ENCODE measurements around the gene ADAMTS14. TPM values are rescaled to one million over a fixed set of nuclear protein-coding genes. Genes with fewer than 3 reads are reported as not detected.

The ADAMTS14 gene, protein sequence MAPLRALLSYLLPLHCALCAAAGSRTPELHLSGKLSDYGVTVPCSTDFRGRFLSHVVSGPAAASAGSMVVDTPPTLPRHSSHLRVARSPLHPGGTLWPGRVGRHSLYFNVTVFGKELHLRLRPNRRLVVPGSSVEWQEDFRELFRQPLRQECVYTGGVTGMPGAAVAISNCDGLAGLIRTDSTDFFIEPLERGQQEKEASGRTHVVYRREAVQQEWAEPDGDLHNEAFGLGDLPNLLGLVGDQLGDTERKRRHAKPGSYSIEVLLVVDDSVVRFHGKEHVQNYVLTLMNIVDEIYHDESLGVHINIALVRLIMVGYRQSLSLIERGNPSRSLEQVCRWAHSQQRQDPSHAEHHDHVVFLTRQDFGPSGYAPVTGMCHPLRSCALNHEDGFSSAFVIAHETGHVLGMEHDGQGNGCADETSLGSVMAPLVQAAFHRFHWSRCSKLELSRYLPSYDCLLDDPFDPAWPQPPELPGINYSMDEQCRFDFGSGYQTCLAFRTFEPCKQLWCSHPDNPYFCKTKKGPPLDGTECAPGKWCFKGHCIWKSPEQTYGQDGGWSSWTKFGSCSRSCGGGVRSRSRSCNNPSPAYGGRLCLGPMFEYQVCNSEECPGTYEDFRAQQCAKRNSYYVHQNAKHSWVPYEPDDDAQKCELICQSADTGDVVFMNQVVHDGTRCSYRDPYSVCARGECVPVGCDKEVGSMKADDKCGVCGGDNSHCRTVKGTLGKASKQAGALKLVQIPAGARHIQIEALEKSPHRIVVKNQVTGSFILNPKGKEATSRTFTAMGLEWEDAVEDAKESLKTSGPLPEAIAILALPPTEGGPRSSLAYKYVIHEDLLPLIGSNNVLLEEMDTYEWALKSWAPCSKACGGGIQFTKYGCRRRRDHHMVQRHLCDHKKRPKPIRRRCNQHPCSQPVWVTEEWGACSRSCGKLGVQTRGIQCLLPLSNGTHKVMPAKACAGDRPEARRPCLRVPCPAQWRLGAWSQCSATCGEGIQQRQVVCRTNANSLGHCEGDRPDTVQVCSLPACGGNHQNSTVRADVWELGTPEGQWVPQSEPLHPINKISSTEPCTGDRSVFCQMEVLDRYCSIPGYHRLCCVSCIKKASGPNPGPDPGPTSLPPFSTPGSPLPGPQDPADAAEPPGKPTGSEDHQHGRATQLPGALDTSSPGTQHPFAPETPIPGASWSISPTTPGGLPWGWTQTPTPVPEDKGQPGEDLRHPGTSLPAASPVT
- total RNA-seq (2021; fragmentation: NEBNext Ultra II Directional; extraction: Animal tissue kit (Norgen Biotek cat#: 25700)), result under 1 TPM in 4 of 6 experiments, not detected in 2; 0.03 to 0.09 (median 0.05) TPM
- long read RNA-seq, result 0 reads

DNA sequence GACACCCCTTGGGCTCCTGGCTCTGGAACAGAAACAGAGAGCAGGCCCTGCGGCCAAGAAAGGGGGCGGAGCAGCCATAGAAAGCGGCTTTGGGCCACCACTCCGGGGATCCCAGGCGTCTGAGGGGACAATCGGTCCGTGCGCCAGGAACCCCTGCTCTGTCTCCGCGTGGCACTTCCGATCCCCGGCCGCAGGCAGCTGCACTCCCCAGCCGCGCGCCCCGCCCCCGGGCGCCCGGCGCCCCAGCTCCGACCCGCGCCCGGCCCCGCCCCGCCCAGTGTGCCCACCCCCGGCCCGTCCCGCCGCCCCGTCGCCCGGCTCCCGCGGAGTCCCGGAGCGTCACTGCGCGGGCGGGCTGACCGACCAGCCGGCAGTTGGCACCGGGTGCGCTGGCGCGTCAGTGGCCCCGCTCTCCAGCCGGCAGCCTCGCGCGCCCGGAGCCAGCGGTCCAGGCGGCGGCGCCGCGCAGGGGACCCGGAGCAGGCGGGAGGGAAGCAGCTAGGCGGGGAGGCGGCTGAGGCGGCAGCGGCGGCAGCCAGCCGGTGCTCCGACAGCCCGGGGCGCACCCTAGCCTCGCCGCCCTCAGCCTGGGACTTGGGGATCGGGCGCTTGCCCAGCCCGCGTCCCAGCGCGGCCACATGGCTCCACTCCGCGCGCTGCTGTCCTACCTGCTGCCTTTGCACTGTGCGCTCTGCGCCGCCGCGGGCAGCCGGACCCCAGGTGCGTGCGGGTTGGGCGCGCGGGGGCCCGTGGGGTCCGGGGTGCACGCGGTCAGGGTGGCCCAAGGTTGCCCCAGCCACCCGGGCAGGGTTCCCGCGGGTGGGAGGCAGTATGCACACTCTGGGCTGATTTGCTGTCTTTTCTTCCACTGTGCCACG lies at the start of gene ADAMTS14:
Gene ADAMTS14 (plus strand): TSS at position 342 of the 878 bp plus-strand sequence. CDS start 297 bp downstream, at position 639.
- no peak for TF ChIP-seq CTCF (IDR thresholded peaks at IDR 0.05)
- H3K4me1 Mint-ChIP-seq (ENCODE audit: low read depth), result peaks cover 28% of the 10 kb centered on the region
- H3K36me3 Mint-ChIP-seq (ENCODE audit: low read depth), result no peaks in the 10 kb centered on the region
- H3K4me3 Mint-ChIP-seq, result peak within 1 kb of the TSS; percentile 68
- H3K9me3 Mint-ChIP-seq, result no peaks in the 10 kb centered on the region
- H3K27me3 Mint-ChIP-seq (ENCODE audit: insufficient read depth), result peaks cover 44% of the 10 kb centered on the region
- no peak for DNase-seq
- no peak within 1 kb of the TSS for H3K27ac Mint-ChIP-seq

GRCh38 chr10:70622541-70622940 lies 49.8 kb upstream of the ADAMTS14 start:
- peaks cover 13% of the 10 kb centered on the region for H3K27me3 Mint-ChIP-seq (ENCODE audit: insufficient read depth)
- TF ChIP-seq CTCF (IDR thresholded peaks at IDR 0.05), result no peak
- H3K4me1 Mint-ChIP-seq (ENCODE audit: low read depth), result no peaks in the 10 kb centered on the region
- H3K27ac Mint-ChIP-seq, result no peak overlapping the region
- H3K36me3 Mint-ChIP-seq (ENCODE audit: low read depth), result peaks cover 13% of the 10 kb centered on the region
- H3K4me3 Mint-ChIP-seq, result no peak overlapping the region
- H3K9me3 Mint-ChIP-seq, result peaks cover 23% of the 10 kb centered on the region
- DNase-seq, result no peak

GRCh38 chr10:70622981-70623844 lies 49.1 kb upstream of the ADAMTS14 start:
- Mint-ChIP-seq H3K4me3 (no peak overlapping the region), H3K9me3 (peaks cover 23% of the 10 kb centered on the region), H3K27ac (no peak overlapping the region), H3K36me3 (ENCODE audit: low read depth) (peaks cover 13% of the 10 kb centered on the region), H3K4me1 (ENCODE audit: low read depth) (no peaks in the 10 kb centered on the region), H3K27me3 (ENCODE audit: insufficient read depth) (peaks cover 12% of the 10 kb centered on the region)
- no peak for DNase-seq
- no peak for TF ChIP-seq CTCF (IDR thresholded peaks at IDR 0.05)

- no peak for DNase-seq
- Mint-ChIP-seq H3K4me3 (no peak overlapping the region), H3K4me1 (ENCODE audit: low read depth) (no peaks in the 10 kb centered on the region), H3K36me3 (ENCODE audit: low read depth) (peaks cover 7% of the 10 kb centered on the region; the same call in 1 of the 2 replicates), H3K27me3 (ENCODE audit: insufficient read depth) (peaks cover 14% of the 10 kb centered on the region), H3K27ac (no peak overlapping the region), H3K9me3 (peaks cover 14% of the 10 kb centered on the region)
- no peak for TF ChIP-seq CTCF (IDR thresholded peaks at IDR 0.05)
Measured at GRCh38 chr10:70626056-70626455, 46.2 kb upstream of the ADAMTS14 start.

Data from HFFc6 (cell line).